ENCODE data around the gene MAGI2.

Gene MAGI2

GRCh38 chr7:79286181-79286580 lies 167.3 kb downstream of the MAGI2 start:
- H3K4me1 ChIP-seq (ENCODE audit: control insufficient read depth in 2 of 2, insufficient read depth in 1 of 2, low read depth in 1 of 2, low read length in 2 of 2) = peaks cover 3 to 5% of the 10 kb centered on the region in 2 donors
- no CpG with 5 or more reads among the region's 1 CpG for WGBS, 2 donors (ENCODE audit: extremely low coverage in 2 of 2, insufficient read length in 2 of 2, insufficient replicate concordance in 1 of 2)
- no peak overlapping the region for H2BK120ac ChIP-seq (ENCODE audit: low read depth, low read length)
- no peaks in the 10 kb centered on the region for H3K36me3 ChIP-seq (replicated peaks in 1 of 2; ENCODE audit: control insufficient read depth in 2 of 2, insufficient read depth in 2 of 2, low read length in 2 of 2)
- no peak overlapping the region for H3K18ac ChIP-seq (ENCODE audit: low read length)
- H3K4ac ChIP-seq (ENCODE audit: low read length) = no peak overlapping the region
- H3K4me2 ChIP-seq (ENCODE audit: insufficient read depth, low read length, poor library complexity, severe bottlenecking) = no peak overlapping the region
- no peak overlapping the region for H3K9ac ChIP-seq (ENCODE audit: low read depth, low read length, poor library complexity)
- H2BK5ac ChIP-seq (ENCODE audit: low read length) = no peak overlapping the region
- no peak overlapping the region for H2BK12ac ChIP-seq (ENCODE audit: low read length)
- no peak overlapping the region for H2BK15ac ChIP-seq (ENCODE audit: low read length)
- H3K79me1 ChIP-seq (ENCODE audit: low read depth, low read length) = no peaks in the 10 kb centered on the region
- no peak overlapping the region for H3K23ac ChIP-seq (ENCODE audit: low read depth, low read length, poor library complexity)
- no peak overlapping the region for H2AK5ac ChIP-seq (ENCODE audit: low read depth, low read length)
- H3K14ac ChIP-seq (ENCODE audit: low read length) = no peak overlapping the region
- no peak overlapping the region for H4K8ac ChIP-seq (ENCODE audit: low read depth, low read length)
- no peak overlapping the region for H3K27ac ChIP-seq (replicated peaks; ENCODE audit: low read length)
- H3K9me3 ChIP-seq (replicated peaks in 1 of 2; ENCODE audit: control insufficient read depth in 2 of 2, insufficient read depth in 1 of 2, low read depth in 1 of 2, low read length in 2 of 2) = no peaks in the 10 kb centered on the region
- H4K91ac ChIP-seq (ENCODE audit: low read depth, low read length, poor library complexity) = no peak overlapping the region
- no peak for DNase-seq (ENCODE audit: low spot score)
- H2AFZ ChIP-seq (ENCODE audit: low read length) = no peak overlapping the region
- no peaks in the 10 kb centered on the region for H3K27me3 ChIP-seq (ENCODE audit: control insufficient read depth in 3 of 3, insufficient read depth in 3 of 3, low read depth in 1 of 3, low read length in 3 of 3)
- H3K4me3 ChIP-seq (ENCODE audit: low read length in 2 of 2) = no peak overlapping the region

- Histone ChIP-seq H4K91ac (ENCODE audit: low read depth, low read length, poor library complexity) (no peak overlapping the region), H3K36me3 (replicated peaks in 1 of 2; ENCODE audit: control insufficient read depth in 2 of 2, insufficient read depth in 2 of 2, low read length in 2 of 2) (no peaks in the 10 kb centered on the region), H3K9ac (ENCODE audit: low read depth, low read length, poor library complexity) (no peak overlapping the region), H3K4me1 (ENCODE audit: control insufficient read depth in 2 of 2, insufficient read depth in 1 of 2, low read depth in 1 of 2, low read length in 2 of 2) (peaks cover 3 to 5% of the 10 kb centered on the region in 2 donors), H2BK5ac (ENCODE audit: low read length) (no peak overlapping the region), H3K79me1 (ENCODE audit: low read depth, low read length) (no peaks in the 10 kb centered on the region), H2BK12ac (ENCODE audit: low read length) (no peak overlapping the region), H3K27me3 (ENCODE audit: control insufficient read depth in 3 of 3, insufficient read depth in 3 of 3, low read depth in 1 of 3, low read length in 3 of 3) (no peaks in the 10 kb centered on the region), H3K4ac (ENCODE audit: low read length) (no peak overlapping the region), H3K4me3 (ENCODE audit: low read length in 2 of 2) (no peak overlapping the region), H4K8ac (ENCODE audit: low read depth, low read length) (no peak overlapping the region), H3K14ac (ENCODE audit: low read length) (no peak overlapping the region), H3K4me2 (ENCODE audit: insufficient read depth, low read length, poor library complexity, severe bottlenecking) (no peak overlapping the region), H2BK120ac (ENCODE audit: low read depth, low read length) (no peak overlapping the region), H2AFZ (ENCODE audit: low read length) (no peak overlapping the region), H3K18ac (ENCODE audit: low read length) (no peak overlapping the region), H2AK5ac (ENCODE audit: low read depth, low read length) (no peak overlapping the region), H3K23ac (ENCODE audit: low read depth, low read length, poor library complexity) (no peak overlapping the region), H3K9me3 (replicated peaks in 1 of 2; ENCODE audit: control insufficient read depth in 2 of 2, insufficient read depth in 1 of 2, low read depth in 1 of 2, low read length in 2 of 2) (no peaks in the 10 kb centered on the region), H2BK15ac (ENCODE audit: low read length) (no peak overlapping the region), H3K27ac (replicated peaks; ENCODE audit: low read length) (no peak overlapping the region)
- DNase-seq (ENCODE audit: low spot score) = no peak
- WGBS, 2 donors (ENCODE audit: extremely low coverage in 2 of 2, insufficient read length in 2 of 2, insufficient replicate concordance in 1 of 2) = no CpG with 5 or more reads among the region's 1 CpG
These were observed 167.7 kb downstream of the MAGI2 start for GRCh38 chr7:79285756-79286155.

- Histone ChIP-seq H2BK15ac (ENCODE audit: low read length) (no peak overlapping the region), H2AFZ (ENCODE audit: low read length) (no peak overlapping the region), H3K4ac (ENCODE audit: low read length) (no peak overlapping the region), H4K91ac (ENCODE audit: low read depth, low read length, poor library complexity) (no peak overlapping the region), H3K79me1 (ENCODE audit: low read depth, low read length) (no peaks in the 10 kb centered on the region), H3K9ac (ENCODE audit: low read depth, low read length, poor library complexity) (no peak overlapping the region), H2BK12ac (ENCODE audit: low read length) (no peak overlapping the region), H2BK120ac (ENCODE audit: low read depth, low read length) (no peak overlapping the region), H3K23ac (ENCODE audit: low read depth, low read length, poor library complexity) (no peak overlapping the region), H3K27me3 (ENCODE audit: control insufficient read depth in 3 of 3, insufficient read depth in 3 of 3, low read depth in 1 of 3, low read length in 3 of 3) (no peaks in the 10 kb centered on the region), H2AK5ac (ENCODE audit: low read depth, low read length) (no peak overlapping the region), H3K14ac (ENCODE audit: low read length) (no peak overlapping the region), H3K4me1 (ENCODE audit: control insufficient read depth in 2 of 2, insufficient read depth in 1 of 2, low read depth in 1 of 2, low read length in 2 of 2) (peaks cover 3 to 5% of the 10 kb centered on the region in 2 donors), H4K8ac (ENCODE audit: low read depth, low read length) (no peak overlapping the region), H3K36me3 (replicated peaks in 1 of 2; ENCODE audit: control insufficient read depth in 2 of 2, insufficient read depth in 2 of 2, low read length in 2 of 2) (no peaks in the 10 kb centered on the region), H3K9me3 (replicated peaks in 1 of 2; ENCODE audit: control insufficient read depth in 2 of 2, insufficient read depth in 1 of 2, low read depth in 1 of 2, low read length in 2 of 2) (no peaks in the 10 kb centered on the region), H3K27ac (replicated peaks; ENCODE audit: low read length) (no peak overlapping the region), H3K4me2 (ENCODE audit: insufficient read depth, low read length, poor library complexity, severe bottlenecking) (no peak overlapping the region), H3K18ac (ENCODE audit: low read length) (no peak overlapping the region), H3K4me3 (ENCODE audit: low read length in 2 of 2) (no peak overlapping the region), H2BK5ac (ENCODE audit: low read length) (no peak overlapping the region)
- no peak for DNase-seq (ENCODE audit: low spot score)
These were observed 169.3 kb downstream of the MAGI2 start for GRCh38 chr7:79284211-79284610.

- H4K8ac ChIP-seq (ENCODE audit: low read depth, low read length) = no peak overlapping the region
- no peak overlapping the region for H2BK120ac ChIP-seq (ENCODE audit: low read depth, low read length)
- H3K9me3 ChIP-seq (replicated peaks in 1 of 2; ENCODE audit: control insufficient read depth in 2 of 2, insufficient read depth in 1 of 2, low read depth in 1 of 2, low read length in 2 of 2) = no peaks in the 10 kb centered on the region
- no peak overlapping the region for H3K18ac ChIP-seq (ENCODE audit: low read length)
- H2BK12ac ChIP-seq (ENCODE audit: low read length) = no peak overlapping the region
- no peak overlapping the region for H2BK15ac ChIP-seq (ENCODE audit: low read length)
- DNase-seq (ENCODE audit: low spot score) = no peak
- no CpG with 5 or more reads among the region's 2 CpGs for WGBS, 2 donors (ENCODE audit: extremely low coverage in 2 of 2, insufficient read length in 2 of 2, insufficient replicate concordance in 1 of 2)
- no peak overlapping the region for H3K4me2 ChIP-seq (ENCODE audit: insufficient read depth, low read length, poor library complexity, severe bottlenecking)
- H3K4me1 ChIP-seq (ENCODE audit: control insufficient read depth in 2 of 2, insufficient read depth in 1 of 2, low read depth in 1 of 2, low read length in 2 of 2) = no peaks in the 10 kb centered on the region
- H2AK5ac ChIP-seq (ENCODE audit: low read depth, low read length) = no peak overlapping the region
- no peaks in the 10 kb centered on the region for H3K36me3 ChIP-seq (replicated peaks in 1 of 2; ENCODE audit: control insufficient read depth in 2 of 2, insufficient read depth in 2 of 2, low read length in 2 of 2)
- no peak overlapping the region for H3K4ac ChIP-seq (ENCODE audit: low read length)
- H3K9ac ChIP-seq (ENCODE audit: low read depth, low read length, poor library complexity) = no peak overlapping the region
- H3K14ac ChIP-seq (ENCODE audit: low read length) = no peak overlapping the region
- no peaks in the 10 kb centered on the region for H3K27me3 ChIP-seq (ENCODE audit: control insufficient read depth in 3 of 3, insufficient read depth in 3 of 3, low read depth in 1 of 3, low read length in 3 of 3)
- H2BK5ac ChIP-seq (ENCODE audit: low read length) = no peak overlapping the region
- H3K79me1 ChIP-seq (ENCODE audit: low read depth, low read length) = no peaks in the 10 kb centered on the region
- no peak overlapping the region for H3K4me3 ChIP-seq (ENCODE audit: low read length in 2 of 2)
- H3K27ac ChIP-seq (replicated peaks; ENCODE audit: low read length) = no peak overlapping the region
- H2AFZ ChIP-seq (ENCODE audit: low read length) = no peak overlapping the region
- H3K23ac ChIP-seq (ENCODE audit: low read depth, low read length, poor library complexity) = no peak overlapping the region
- H4K91ac ChIP-seq (ENCODE audit: low read depth, low read length, poor library complexity) = no peak overlapping the region
These were observed 170.4 kb downstream of the MAGI2 start for GRCh38 chr7:79282882-79283602.

All from neuronal stem cell (in vitro differentiated cells).